Measurements from ENCODE around the gene ATOH8.

ATOH8 gene

GRCh38 chr2:85830645-85831044 lies 76.9 kb downstream of the ATOH8 start:
- ChIA-PET CTCF (interaction anchor here (0.6 kb wide), 2 partner anchors 88 to 99 kb away, joined by 3 to 4 read pairs; no protein-coding TSS in a partner anchor), POLR2A (ENCODE audit: low non-redundant PET) (no interaction called here)
- H3K27ac ChIP-seq = no peak overlapping the region
- DNase-seq (ENCODE audit: low spot score) = no peak
- TF ChIP-seq CTCF (conservative IDR thresholded peaks at IDR 0.05; ENCODE audit: low read depth) = no peak

- TF ChIP-seq CTCF (conservative IDR thresholded peaks at IDR 0.05; ENCODE audit: low read depth) = no peak
- ChIA-PET CTCF (interaction anchor here (0.6 to 1.0 kb wide), 4 partner anchors 8 to 346 kb away, joined by 3 to 9 read pairs (median 3); no protein-coding TSS in a partner anchor), POLR2A (ENCODE audit: low non-redundant PET) (no interaction called here)
- no peak for DNase-seq (ENCODE audit: low spot score)
- no peak overlapping the region for H3K27ac ChIP-seq
Measured at GRCh38 chr2:85831735-85832134, 77.9 kb downstream of the ATOH8 start.

GRCh38 chr2:85834466-85834865 lies 80.7 kb downstream of the ATOH8 start:
- CTCF ChIA-PET = no interaction called here
- DNase-seq (ENCODE audit: low spot score) = no peak
- TF ChIP-seq CTCF (conservative IDR thresholded peaks at IDR 0.05; ENCODE audit: low read depth) = no peak
- no peak overlapping the region for H3K27ac ChIP-seq
- POLR2A ChIA-PET (ENCODE audit: low non-redundant PET) = no interaction called here
